ENCODE data around the gene POLE2.

GRCh38 chr14:49640540-49641417 is 47.2 kb downstream of the POLE2 start:
- no peak for TF ChIP-seq CTCF (IDR thresholded peaks at IDR 0.05 in 2 of 3, conservative IDR thresholded peaks at IDR 0.05 in 1 of 3; ENCODE audit: borderline replicate concordance in 1 of 3, insufficient read depth in 1 of 3, low read depth in 2 of 3, low read length in 2 of 3)
- TF ChIP-seq SP1 (IDR thresholded peaks at IDR 0.05; ENCODE audit: low read depth), result no peak
- no peak for TF ChIP-seq RAD21 (IDR thresholded peaks at IDR 0.05; ENCODE audit: low read depth)
- TF ChIP-seq YY1 (IDR thresholded peaks at IDR 0.05; ENCODE audit: extremely low read depth, insufficient replicate concordance, low read depth, low read length), result no peak
- TF ChIP-seq ZNF274 (IDR thresholded peaks at IDR 0.05; ENCODE audit: low read depth, low read length), result no peak
- no peak for TF ChIP-seq ZFX (IDR thresholded peaks at IDR 0.05)
- TF ChIP-seq POLR2A (IDR thresholded peaks at IDR 0.05; ENCODE audit: borderline replicate concordance, extremely low read depth, insufficient read depth, insufficient read length), result no peak
- TF ChIP-seq POLR2AphosphoS5 (IDR thresholded peaks at IDR 0.05; ENCODE audit: low read depth, low read length), result no peak
- no peak for TF ChIP-seq EZH2 (IDR thresholded peaks at IDR 0.05)
